Prostate gland (tissue), 2 donors: ENCODE results near the gene PRSS1.

Experiments used
- CTCF ChIP-seq, 4 experiments: fragments of 200-600 bp in 2 of 4; fragments of 450-650 bp in 2 of 4; sonication (generic) in 2 of 4; IDR thresholded peaks; 1 replicate in 3 of 4; 2 replicates in 1 of 4; pipeline ENCODE4 v1.5.1; 2016 to 2019; ENCODE audit warnings: antibody characterized with exemption in 4 of 4, mild to moderate bottlenecking in 2 of 4, moderate library complexity in 2 of 4
- POLR2A ChIP-seq: fragments of 450-650 bp; IDR thresholded peaks from one replicate; pipeline ENCODE4 v1.6.1; 2016; ENCODE audit warnings: antibody characterized with exemption, mild to moderate bottlenecking
- POLR2AphosphoS5 ChIP-seq: sonication (generic); formaldehyde crosslinking; IDR thresholded peaks from one replicate; pipeline ENCODE4 v1.6.1; 2017; ENCODE audit warnings: antibody characterized with exemption

- no peak for TF ChIP-seq CTCF (IDR thresholded peaks at IDR 0.05)
- TF ChIP-seq POLR2A: no peak
- TF ChIP-seq POLR2AphosphoS5: no peak
Measured at GRCh38 chr7:142762104-142762503, 12.8 kb downstream of the PRSS1 start.
